ENCODE data around the gene EYA4.

EYA4 gene

DNA sequence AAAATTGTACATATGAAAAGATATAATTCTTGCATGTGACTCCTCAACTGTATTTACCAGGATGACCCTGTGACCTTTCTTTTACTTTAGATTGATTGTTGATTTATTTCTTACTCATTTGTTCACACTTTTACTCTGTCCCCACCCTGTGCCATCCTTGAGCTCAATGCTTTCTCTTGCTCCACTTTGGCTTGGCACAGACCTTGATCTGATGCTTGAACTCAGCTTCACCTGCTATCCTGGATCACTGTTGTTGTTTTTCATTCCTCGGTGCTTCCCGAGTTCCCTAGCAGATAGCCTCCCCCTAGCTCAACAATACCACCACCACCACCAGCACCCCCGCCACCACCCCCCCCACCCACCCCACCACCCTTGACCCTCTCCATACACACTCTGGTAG is 102.1 kb downstream of the EYA4 start:
- no peak overlapping the region for H2AK5ac ChIP-seq (ENCODE audit: low read depth, low read length)
- H2BK15ac ChIP-seq (ENCODE audit: low read length) = no peak overlapping the region
- no peaks in the 10 kb centered on the region for H3K27me3 ChIP-seq (ENCODE audit: control insufficient read depth in 3 of 3, insufficient read depth in 3 of 3, low read depth in 1 of 3, low read length in 3 of 3)
- no CpG with 5 or more reads among the region's 3 CpGs for WGBS, 2 donors (ENCODE audit: extremely low coverage in 2 of 2, insufficient read length in 2 of 2, insufficient replicate concordance in 1 of 2)
- no peak overlapping the region for H3K9ac ChIP-seq (ENCODE audit: low read depth, low read length, poor library complexity)
- H4K8ac ChIP-seq (ENCODE audit: low read depth, low read length) = no peak overlapping the region
- no peaks in the 10 kb centered on the region for H3K9me3 ChIP-seq (replicated peaks in 1 of 2; ENCODE audit: control insufficient read depth in 2 of 2, insufficient read depth in 1 of 2, low read depth in 1 of 2, low read length in 2 of 2)
- DNase-seq (ENCODE audit: low spot score) = no peak
- H3K14ac ChIP-seq (ENCODE audit: low read length) = no peak overlapping the region
- H3K27ac ChIP-seq (replicated peaks; ENCODE audit: low read length) = no peak overlapping the region
- no peak overlapping the region for H3K4me3 ChIP-seq (ENCODE audit: low read length in 2 of 2)
- no peak overlapping the region for H3K18ac ChIP-seq (ENCODE audit: low read length)
- no peaks in the 10 kb centered on the region for H3K4me1 ChIP-seq (ENCODE audit: control insufficient read depth in 2 of 2, insufficient read depth in 1 of 2, low read depth in 1 of 2, low read length in 2 of 2)
- H2BK120ac ChIP-seq (ENCODE audit: low read depth, low read length) = no peak overlapping the region
- no peaks in the 10 kb centered on the region for H3K36me3 ChIP-seq (replicated peaks in 1 of 2; ENCODE audit: control insufficient read depth in 2 of 2, insufficient read depth in 2 of 2, low read length in 2 of 2)
- H3K4me2 ChIP-seq (ENCODE audit: insufficient read depth, low read length, poor library complexity, severe bottlenecking) = no peak overlapping the region
- H3K4ac ChIP-seq (ENCODE audit: low read length) = no peak overlapping the region
- no peaks in the 10 kb centered on the region for H3K79me1 ChIP-seq (ENCODE audit: low read depth, low read length)
- no peak overlapping the region for H2BK12ac ChIP-seq (ENCODE audit: low read length)
- H2AFZ ChIP-seq (ENCODE audit: low read length) = no peak overlapping the region
- no peak overlapping the region for H4K91ac ChIP-seq (ENCODE audit: low read depth, low read length, poor library complexity)
- no peak overlapping the region for H2BK5ac ChIP-seq (ENCODE audit: low read length)
- H3K23ac ChIP-seq (ENCODE audit: low read depth, low read length, poor library complexity) = no peak overlapping the region

DNA sequence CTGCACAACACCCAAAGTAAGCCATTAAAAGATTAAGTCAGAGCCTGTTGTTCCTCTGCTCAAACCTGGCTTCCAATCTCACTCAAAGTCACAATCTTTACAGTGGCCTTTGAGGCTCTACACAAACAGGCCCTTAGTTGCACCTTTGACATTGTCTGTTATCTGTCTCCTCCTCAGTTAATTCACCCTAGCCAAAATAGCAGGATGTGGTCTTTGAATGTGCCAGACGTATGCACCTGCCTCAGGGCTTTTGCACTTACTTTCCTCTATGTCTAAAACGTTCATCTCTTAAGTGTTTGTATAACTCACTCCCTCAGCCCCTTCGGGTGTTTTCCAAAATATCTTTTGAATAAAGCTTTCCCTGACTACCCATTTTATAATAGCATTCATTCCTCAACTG is 107.7 kb downstream of the EYA4 start:
- Histone ChIP-seq H3K27me3 (ENCODE audit: control insufficient read depth in 3 of 3, insufficient read depth in 3 of 3, low read depth in 1 of 3, low read length in 3 of 3) (no peaks in the 10 kb centered on the region), H2BK120ac (ENCODE audit: low read depth, low read length) (no peak overlapping the region), H2BK12ac (ENCODE audit: low read length) (no peak overlapping the region), H3K79me1 (ENCODE audit: low read depth, low read length) (no peaks in the 10 kb centered on the region), H3K9me3 (replicated peaks in 1 of 2; ENCODE audit: control insufficient read depth in 2 of 2, insufficient read depth in 1 of 2, low read depth in 1 of 2, low read length in 2 of 2) (no peaks in the 10 kb centered on the region), H3K23ac (ENCODE audit: low read depth, low read length, poor library complexity) (no peak overlapping the region), H3K9ac (ENCODE audit: low read depth, low read length, poor library complexity) (no peak overlapping the region), H3K27ac (replicated peaks; ENCODE audit: low read length) (no peak overlapping the region), H3K4ac (ENCODE audit: low read length) (no peak overlapping the region), H4K8ac (ENCODE audit: low read depth, low read length) (no peak overlapping the region), H3K4me3 (ENCODE audit: low read length in 2 of 2) (no peak overlapping the region), H3K4me2 (ENCODE audit: insufficient read depth, low read length, poor library complexity, severe bottlenecking) (no peak overlapping the region), H2AK5ac (ENCODE audit: low read depth, low read length) (no peak overlapping the region), H3K18ac (ENCODE audit: low read length) (no peak overlapping the region), H2BK15ac (ENCODE audit: low read length) (no peak overlapping the region), H3K4me1 (ENCODE audit: control insufficient read depth in 2 of 2, insufficient read depth in 1 of 2, low read depth in 1 of 2, low read length in 2 of 2) (no peaks in the 10 kb centered on the region), H2AFZ (ENCODE audit: low read length) (no peak overlapping the region), H3K36me3 (replicated peaks in 1 of 2; ENCODE audit: control insufficient read depth in 2 of 2, insufficient read depth in 2 of 2, low read length in 2 of 2) (no peaks in the 10 kb centered on the region), H2BK5ac (ENCODE audit: low read length) (no peak overlapping the region), H4K91ac (ENCODE audit: low read depth, low read length, poor library complexity) (no peak overlapping the region), H3K14ac (ENCODE audit: low read length) (no peak overlapping the region)
- WGBS, 2 donors (ENCODE audit: extremely low coverage in 2 of 2, insufficient read length in 2 of 2, insufficient replicate concordance in 1 of 2) = no CpG with 5 or more reads among the region's 3 CpGs
- DNase-seq (ENCODE audit: low spot score) = no peak

DNA sequence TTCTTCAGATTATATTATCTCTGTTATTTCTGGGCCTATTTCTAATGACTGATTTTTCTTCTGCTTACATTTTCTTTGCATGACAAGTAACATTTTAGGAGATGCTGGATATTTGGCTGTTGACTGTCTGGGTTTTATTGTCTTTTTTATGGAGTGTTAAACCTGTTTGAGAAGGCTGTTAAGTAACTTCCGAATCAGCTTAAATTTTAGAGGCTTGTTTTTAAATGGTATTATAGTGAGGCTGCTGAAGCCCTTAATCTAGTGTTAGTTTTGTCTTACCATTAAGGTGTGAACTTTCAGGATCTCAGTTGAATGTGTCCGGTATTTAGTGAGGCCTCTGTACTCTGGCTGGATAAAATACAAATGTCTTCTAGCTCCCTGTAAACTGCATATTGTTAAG is 109.8 kb downstream of the EYA4 start:
- H4K8ac ChIP-seq (ENCODE audit: low read depth, low read length) = no peak overlapping the region
- H2BK5ac ChIP-seq (ENCODE audit: low read length) = no peak overlapping the region
- no peak overlapping the region for H3K4ac ChIP-seq (ENCODE audit: low read length)
- H3K4me1 ChIP-seq (ENCODE audit: control insufficient read depth in 2 of 2, insufficient read depth in 1 of 2, low read depth in 1 of 2, low read length in 2 of 2) = no peaks in the 10 kb centered on the region
- H2AK5ac ChIP-seq (ENCODE audit: low read depth, low read length) = no peak overlapping the region
- H2BK120ac ChIP-seq (ENCODE audit: low read depth, low read length) = no peak overlapping the region
- WGBS, 2 donors (ENCODE audit: extremely low coverage in 2 of 2, insufficient read length in 2 of 2, insufficient replicate concordance in 1 of 2) = no CpG with 5 or more reads among the region's 2 CpGs
- H3K4me2 ChIP-seq (ENCODE audit: insufficient read depth, low read length, poor library complexity, severe bottlenecking) = no peak overlapping the region
- no peak overlapping the region for H3K4me3 ChIP-seq (ENCODE audit: low read length in 2 of 2)
- H2BK15ac ChIP-seq (ENCODE audit: low read length) = no peak overlapping the region
- no peak for DNase-seq (ENCODE audit: low spot score)
- no peaks in the 10 kb centered on the region for H3K9me3 ChIP-seq (replicated peaks in 1 of 2; ENCODE audit: control insufficient read depth in 2 of 2, insufficient read depth in 1 of 2, low read depth in 1 of 2, low read length in 2 of 2)
- no peak overlapping the region for H4K91ac ChIP-seq (ENCODE audit: low read depth, low read length, poor library complexity)
- H3K23ac ChIP-seq (ENCODE audit: low read depth, low read length, poor library complexity) = no peak overlapping the region
- no peaks in the 10 kb centered on the region for H3K27me3 ChIP-seq (ENCODE audit: control insufficient read depth in 3 of 3, insufficient read depth in 3 of 3, low read depth in 1 of 3, low read length in 3 of 3)
- H2AFZ ChIP-seq (ENCODE audit: low read length) = no peak overlapping the region
- no peaks in the 10 kb centered on the region for H3K79me1 ChIP-seq (ENCODE audit: low read depth, low read length)
- H3K18ac ChIP-seq (ENCODE audit: low read length) = no peak overlapping the region
- no peak overlapping the region for H3K27ac ChIP-seq (replicated peaks; ENCODE audit: low read length)
- no peak overlapping the region for H3K9ac ChIP-seq (ENCODE audit: low read depth, low read length, poor library complexity)
- no peak overlapping the region for H2BK12ac ChIP-seq (ENCODE audit: low read length)
- no peak overlapping the region for H3K14ac ChIP-seq (ENCODE audit: low read length)
- no peaks in the 10 kb centered on the region for H3K36me3 ChIP-seq (replicated peaks in 1 of 2; ENCODE audit: control insufficient read depth in 2 of 2, insufficient read depth in 2 of 2, low read length in 2 of 2)

- Histone ChIP-seq H3K14ac (ENCODE audit: low read length) (no peak overlapping the region), H3K18ac (ENCODE audit: low read length) (no peak overlapping the region), H4K91ac (ENCODE audit: low read depth, low read length, poor library complexity) (no peak overlapping the region), H2AFZ (ENCODE audit: low read length) (no peak overlapping the region), H2BK12ac (ENCODE audit: low read length) (no peak overlapping the region), H3K4me3 (ENCODE audit: low read length in 2 of 2) (no peak overlapping the region), H2BK5ac (ENCODE audit: low read length) (no peak overlapping the region), H3K4me2 (ENCODE audit: insufficient read depth, low read length, poor library complexity, severe bottlenecking) (no peak overlapping the region), H3K27ac (replicated peaks; ENCODE audit: low read length) (no peak overlapping the region), H3K9ac (ENCODE audit: low read depth, low read length, poor library complexity) (no peak overlapping the region), H3K27me3 (ENCODE audit: control insufficient read depth in 3 of 3, insufficient read depth in 3 of 3, low read depth in 1 of 3, low read length in 3 of 3) (no peaks in the 10 kb centered on the region), H3K4me1 (ENCODE audit: control insufficient read depth in 2 of 2, insufficient read depth in 1 of 2, low read depth in 1 of 2, low read length in 2 of 2) (no peaks in the 10 kb centered on the region), H2BK120ac (ENCODE audit: low read depth, low read length) (no peak overlapping the region), H3K23ac (ENCODE audit: low read depth, low read length, poor library complexity) (no peak overlapping the region), H2AK5ac (ENCODE audit: low read depth, low read length) (no peak overlapping the region), H3K4ac (ENCODE audit: low read length) (no peak overlapping the region), H3K9me3 (replicated peaks in 1 of 2; ENCODE audit: control insufficient read depth in 2 of 2, insufficient read depth in 1 of 2, low read depth in 1 of 2, low read length in 2 of 2) (no peaks in the 10 kb centered on the region), H4K8ac (ENCODE audit: low read depth, low read length) (no peak overlapping the region), H2BK15ac (ENCODE audit: low read length) (no peak overlapping the region), H3K79me1 (ENCODE audit: low read depth, low read length) (no peaks in the 10 kb centered on the region), H3K36me3 (replicated peaks in 1 of 2; ENCODE audit: control insufficient read depth in 2 of 2, insufficient read depth in 2 of 2, low read length in 2 of 2) (no peaks in the 10 kb centered on the region)
- no peak for DNase-seq (ENCODE audit: low spot score)
- no CpG with 5 or more reads among the region's 1 CpG for WGBS, 2 donors (ENCODE audit: extremely low coverage in 2 of 2, insufficient read length in 2 of 2, insufficient replicate concordance in 1 of 2)
Measured at GRCh38 chr6:133352046-133352445, 110.9 kb downstream of the EYA4 start.
